NT2/D1 (cell line): ENCODE results near the gene MFSD2A.

Experiments used
- DNase-seq: peaks from one replicate; pipeline ENCODE4 v3.0.0-alpha.2; 2011; ENCODE audit warnings: low read depth, low spot score
- H3K27me3 ChIP-seq: 2 replicates; pipeline ENCODE4 v1.6.0; 2011; ENCODE audit warnings: mild to moderate bottlenecking; ENCODE audit not compliant: insufficient read length, insufficient read depth
- H3K36me3 ChIP-seq: 2 replicates; pipeline ENCODE4 v1.6.1; 2011; ENCODE audit warnings: mild to moderate bottlenecking, low read length, mixed read lengths; ENCODE audit not compliant: insufficient read depth, insufficient read length
- H3K4me1 ChIP-seq: 2 replicates; pipeline ENCODE4 v1.5.1; 2011; ENCODE audit not compliant: insufficient read depth, insufficient read length
- H3K4me3 ChIP-seq: 2 replicates; pipeline ENCODE4 v1.5.1; 2011; ENCODE audit warnings: low read depth; ENCODE audit not compliant: insufficient read length
- H3K9ac ChIP-seq: 2 replicates; pipeline ENCODE4 v1.6.0; 2011; ENCODE audit warnings: low read depth; ENCODE audit not compliant: insufficient read length
- H3K9me3 ChIP-seq: 2 replicates; pipeline ENCODE4 v1.5.1; 2011; ENCODE audit warnings: mild to moderate bottlenecking, low read length; ENCODE audit not compliant: insufficient read depth
- SUZ12 ChIP-seq: IDR thresholded peaks from 2 replicates; pipeline ENCODE4 v1.6.1; 2011; ENCODE audit not compliant: insufficient read length, insufficient read depth; ENCODE audit errors: extremely low read depth
- YY1 ChIP-seq: IDR thresholded peaks from 2 replicates; pipeline ENCODE4 v1.6.1; 2011; ENCODE audit not compliant: insufficient read length, insufficient read depth
- ZNF274 ChIP-seq: IDR thresholded peaks from 2 replicates; pipeline ENCODE4 v1.6.1; 2011; ENCODE audit warnings: mild to moderate bottlenecking, low read depth, low read length

Gene MFSD2A

GRCh38 chr1:39943471-39944290 is 11.3 kb upstream of the MFSD2A start:
- Histone ChIP-seq H3K4me3 (no peak overlapping the region), H3K9ac (no peak overlapping the region), H3K4me1 (no peaks in the 10 kb centered on the region), H3K36me3 (no peaks in the 10 kb centered on the region), H3K9me3 (no peaks in the 10 kb centered on the region), H3K27me3 (no peaks in the 10 kb centered on the region)
- TF ChIP-seq ZNF274 (no peak), YY1 (no peak), SUZ12 (no peak)
- no peak for DNase-seq

- Histone ChIP-seq H3K9ac (no peak overlapping the region), H3K27me3 (no peaks in the 10 kb centered on the region), H3K9me3 (no peaks in the 10 kb centered on the region), H3K4me1 (no peaks in the 10 kb centered on the region), H3K36me3 (no peaks in the 10 kb centered on the region), H3K4me3 (no peak overlapping the region)
- TF ChIP-seq SUZ12 (no peak), ZNF274 (no peak), YY1 (no peak)
- DNase-seq: no peak
Measured at GRCh38 chr1:39944410-39945112, 10.4 kb upstream of the MFSD2A start.

GRCh38 chr1:39946216-39946615 is 8.7 kb upstream of the MFSD2A start:
- Histone ChIP-seq H3K9me3 (no peaks in the 10 kb centered on the region), H3K4me3 (no peak overlapping the region), H3K9ac (no peak overlapping the region), H3K4me1 (no peaks in the 10 kb centered on the region), H3K36me3 (no peaks in the 10 kb centered on the region), H3K27me3 (no peaks in the 10 kb centered on the region)
- TF ChIP-seq SUZ12 (no peak), YY1 (no peak), ZNF274 (no peak)
- no peak for DNase-seq

- peaks cover under 1% of the 10 kb centered on the region for H3K27me3 ChIP-seq
- H3K9me3 ChIP-seq: no peaks in the 10 kb centered on the region
- DNase-seq: no peak
- no peaks in the 10 kb centered on the region for H3K4me1 ChIP-seq
- no peak overlapping the region for H3K4me3 ChIP-seq
- TF ChIP-seq YY1: no peak
- no peak for TF ChIP-seq ZNF274
- no peak for TF ChIP-seq SUZ12
- no peaks in the 10 kb centered on the region for H3K36me3 ChIP-seq
- no peak overlapping the region for H3K9ac ChIP-seq
Measured at GRCh38 chr1:39947260-39947659, 7.7 kb upstream of the MFSD2A start.

GRCh38 chr1:39949891-39950290 is 5.1 kb upstream of the MFSD2A start:
- Histone ChIP-seq H3K9ac (no peak overlapping the region), H3K4me3 (no peak overlapping the region), H3K9me3 (no peaks in the 10 kb centered on the region), H3K36me3 (no peaks in the 10 kb centered on the region), H3K27me3 (peaks cover 25% of the 10 kb centered on the region), H3K4me1 (peaks cover 3% of the 10 kb centered on the region)
- DNase-seq: no peak
- TF ChIP-seq YY1: no peak
- no peak for TF ChIP-seq ZNF274
- no peak for TF ChIP-seq SUZ12

- Histone ChIP-seq H3K9me3 (no peaks in the 10 kb centered on the region), H3K27me3 (peaks cover 40% of the 10 kb centered on the region), H3K4me3 (no peak overlapping the region), H3K4me1 (peaks cover 8% of the 10 kb centered on the region), H3K36me3 (peaks cover 1% of the 10 kb centered on the region), H3K9ac (no peak overlapping the region)
- no peak for DNase-seq
- no peak for TF ChIP-seq YY1
- no peak for TF ChIP-seq SUZ12
- no peak for TF ChIP-seq ZNF274
Measured at GRCh38 chr1:39951926-39952325, 3.0 kb upstream of the MFSD2A start.
